GM18499 (cell line): ENCODE results near the gene FOXP1.

Experiments
- ATAC-seq: cut with Tn5 transposase; IDR thresholded peaks from one replicate; pipeline ENCODE4 v1.9.1; 2021; ENCODE audit warnings: moderate number of reproducible peaks; ENCODE audit not compliant: insufficient read depth, unreplicated experiment

FOXP1 gene

DNA sequence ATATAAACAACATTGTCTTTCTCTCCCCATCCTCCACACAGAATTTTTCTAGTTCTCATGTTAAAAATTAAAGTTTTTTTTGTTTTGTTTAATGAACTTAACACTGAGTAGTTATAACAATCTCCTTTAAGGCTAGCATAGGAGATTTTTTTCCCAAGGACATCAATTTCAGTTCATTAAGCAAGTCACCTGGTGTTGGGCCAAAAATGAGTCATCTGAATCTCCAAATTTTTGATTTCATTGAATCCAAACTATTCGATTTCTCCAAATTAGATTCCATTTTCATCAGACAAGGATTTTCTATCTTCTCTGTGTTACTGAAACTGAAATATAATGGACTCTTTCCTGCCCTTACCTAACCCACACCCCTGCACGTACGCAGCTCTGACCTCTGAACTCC is 639.6 kb downstream of the FOXP1 start:
- no peak for ATAC-seq

DNA sequence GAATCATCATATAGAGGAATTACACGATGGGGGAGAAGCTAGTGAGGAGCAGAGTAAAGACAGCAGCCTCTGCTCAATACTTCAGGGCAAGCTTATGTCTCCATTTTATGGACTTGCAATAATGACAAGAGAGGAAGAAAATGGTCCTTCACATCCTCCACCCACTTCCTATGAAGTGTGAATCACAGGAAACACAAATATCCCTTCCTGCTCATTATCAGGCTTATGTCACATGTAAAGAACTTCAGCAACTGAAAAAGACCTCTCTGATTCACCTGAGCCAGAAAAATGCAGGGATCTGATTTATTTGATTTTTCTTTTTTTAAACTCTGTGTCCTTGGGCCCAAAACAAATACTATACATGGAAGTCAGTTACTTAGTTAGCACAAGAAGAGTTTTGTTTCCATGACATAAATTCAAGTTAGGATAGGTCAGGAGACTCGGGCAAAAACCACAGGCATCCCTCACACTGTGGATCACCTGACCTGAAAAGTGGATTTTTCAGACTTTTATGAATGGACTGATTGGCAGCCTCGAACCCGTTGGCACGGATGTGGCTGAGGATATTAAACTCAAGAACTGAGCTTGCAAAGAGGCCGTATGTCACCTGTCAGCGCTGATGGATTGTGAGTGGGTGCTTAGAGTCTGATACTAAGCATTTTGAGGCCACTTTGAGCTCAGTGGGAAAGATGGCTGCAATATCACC is 650.3 kb downstream of the FOXP1 start:
- no peak for ATAC-seq

DNA sequence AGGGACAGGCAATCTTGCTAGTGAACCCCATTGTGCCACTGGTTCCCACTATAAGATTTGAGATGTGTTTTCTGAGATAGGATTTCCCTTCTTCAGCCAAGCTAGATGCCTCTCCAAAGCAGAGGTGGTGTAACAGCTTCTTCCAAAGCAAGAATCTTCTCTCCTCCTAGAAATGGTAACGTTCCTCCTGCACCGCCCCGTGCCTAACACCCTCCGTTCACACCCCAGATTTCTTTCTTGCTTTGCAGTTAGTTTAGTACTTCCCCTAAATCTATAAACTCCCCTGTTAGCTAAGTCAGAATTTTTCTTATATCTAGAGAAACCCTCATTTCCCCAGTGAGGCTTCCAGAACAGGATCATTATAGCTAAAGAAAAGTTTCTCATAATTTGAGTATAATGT is 653.5 kb downstream of the FOXP1 start:
- no peak for ATAC-seq

DNA sequence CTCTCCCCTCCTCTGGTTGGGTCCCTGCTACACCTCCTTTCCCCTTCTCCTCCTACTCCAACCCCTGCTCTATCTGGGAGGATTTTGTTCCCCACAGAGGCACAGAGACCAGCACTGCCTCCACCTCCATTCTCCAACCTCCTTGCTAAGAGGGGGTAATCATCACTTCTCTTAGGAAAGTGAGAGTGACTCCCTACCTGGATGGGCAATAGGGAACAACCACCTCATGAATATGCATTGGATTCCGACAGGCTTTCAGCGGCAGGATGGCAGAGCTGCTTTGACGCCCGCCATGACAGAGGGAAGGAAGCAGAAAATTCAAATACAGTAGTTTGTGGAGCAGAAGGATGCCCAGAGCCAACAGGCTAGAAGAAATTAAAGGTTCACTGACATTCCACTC is 656.3 kb downstream of the FOXP1 start:
- no peak for ATAC-seq

DNA sequence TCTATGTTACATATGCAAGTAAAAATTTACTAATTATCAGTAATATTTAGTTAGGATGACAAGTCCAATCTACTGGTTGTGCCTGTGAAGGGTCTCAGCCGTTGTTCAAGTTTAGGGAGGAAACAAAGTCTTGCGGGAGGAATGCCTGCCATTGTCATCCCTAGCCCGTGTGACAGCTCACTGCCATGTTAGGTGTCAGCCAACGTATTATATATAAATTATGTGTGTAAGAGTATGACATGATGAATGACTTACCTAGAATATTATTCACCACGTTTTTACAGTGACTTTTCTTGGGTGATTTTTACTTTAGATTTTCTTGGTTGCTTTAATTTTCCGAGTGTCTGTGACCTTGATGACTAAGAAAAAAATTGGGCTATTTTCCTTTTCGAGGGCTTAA is 656.7 kb downstream of the FOXP1 start:
- no peak for ATAC-seq

DNA sequence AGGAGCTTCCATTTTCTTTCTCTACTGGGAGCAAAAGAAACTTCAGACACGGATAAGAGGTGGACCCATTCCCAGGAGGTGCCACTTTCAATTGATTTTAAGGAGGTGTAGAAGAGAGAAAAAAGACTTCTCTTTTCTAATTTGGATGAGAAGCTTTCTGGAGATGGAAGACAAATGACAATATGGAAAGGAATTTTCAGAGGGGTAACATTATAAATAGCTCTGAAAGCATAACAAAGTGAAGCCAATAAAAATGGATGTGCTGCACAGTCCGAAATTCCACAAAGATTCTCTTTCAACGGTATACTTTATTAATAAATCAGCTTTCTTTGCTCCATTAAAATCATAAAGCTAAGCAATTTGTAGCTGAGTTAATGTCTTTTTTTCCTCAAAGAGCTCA is 663.9 kb downstream of the FOXP1 start:
- ATAC-seq: no peak

DNA sequence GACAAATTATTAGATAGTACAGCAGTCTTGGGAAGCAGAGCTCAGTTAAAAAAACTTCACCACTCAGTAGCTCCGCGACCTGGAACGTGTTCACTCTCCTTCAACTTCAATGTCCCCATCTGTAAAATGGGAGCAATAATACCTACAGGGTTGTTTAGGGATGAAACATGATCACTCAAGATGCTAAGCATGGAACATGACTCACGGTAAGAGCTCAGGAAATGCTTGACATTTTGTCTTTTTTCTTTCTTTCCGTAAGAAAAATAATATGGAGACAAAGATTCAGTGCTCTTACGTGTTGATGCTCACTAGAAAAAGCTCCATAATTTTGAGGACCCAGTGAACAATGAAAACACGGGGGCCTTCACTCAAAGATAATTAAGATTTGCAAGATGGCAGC is 664.4 kb downstream of the FOXP1 start:
- ATAC-seq: no peak

DNA sequence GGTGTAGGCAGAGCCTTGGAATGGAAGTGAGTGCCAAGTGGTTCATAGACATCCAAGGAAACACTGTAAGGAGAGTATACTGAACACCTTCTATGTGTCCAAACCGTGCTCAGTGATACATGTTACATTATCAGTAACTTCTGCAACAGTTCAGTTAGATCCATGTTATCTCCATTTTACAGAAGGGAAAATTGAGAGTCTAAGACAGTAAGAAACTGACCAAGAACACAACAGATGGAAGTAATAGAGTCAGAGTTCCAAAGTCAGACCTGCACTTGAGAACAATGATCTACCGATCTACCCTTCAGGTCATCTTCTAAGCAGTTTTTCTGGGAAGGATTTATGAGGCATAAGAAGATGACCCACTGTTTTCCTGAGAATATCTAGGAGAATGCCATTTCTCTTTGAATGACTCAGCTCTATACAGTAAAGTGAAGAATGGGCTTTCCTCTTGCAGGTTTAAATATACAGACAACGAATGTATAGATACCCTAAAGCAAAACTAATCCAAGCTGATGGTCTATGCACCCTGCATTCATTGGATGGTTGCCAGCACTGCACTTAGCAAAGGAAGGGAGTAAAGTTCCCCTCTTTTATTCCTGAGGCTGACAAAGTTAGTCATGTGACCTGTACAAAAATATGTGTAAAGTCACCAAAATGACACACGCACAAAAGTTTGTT is 667.0 kb downstream of the FOXP1 start:
- ATAC-seq: no peak

DNA sequence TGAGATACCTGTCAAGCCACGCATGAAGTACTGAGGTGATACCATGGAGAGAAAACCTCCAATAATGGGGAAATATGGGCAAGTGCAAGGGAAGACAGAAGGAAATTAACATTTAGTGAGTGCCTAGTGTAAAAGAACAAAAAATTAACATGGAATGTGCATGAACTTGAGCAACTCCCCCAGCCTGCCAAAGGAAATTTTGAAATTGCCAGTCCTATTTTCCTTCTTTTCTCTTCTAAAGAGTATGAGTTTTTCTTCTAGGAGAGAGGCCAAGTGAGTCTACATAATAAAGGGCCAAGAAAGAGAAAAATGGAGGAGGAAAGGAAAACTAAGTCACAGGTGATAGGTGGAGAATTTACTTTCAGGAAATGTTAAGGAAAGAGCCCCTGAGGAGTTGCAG is 668.7 kb downstream of the FOXP1 start:
- no peak for ATAC-seq

DNA sequence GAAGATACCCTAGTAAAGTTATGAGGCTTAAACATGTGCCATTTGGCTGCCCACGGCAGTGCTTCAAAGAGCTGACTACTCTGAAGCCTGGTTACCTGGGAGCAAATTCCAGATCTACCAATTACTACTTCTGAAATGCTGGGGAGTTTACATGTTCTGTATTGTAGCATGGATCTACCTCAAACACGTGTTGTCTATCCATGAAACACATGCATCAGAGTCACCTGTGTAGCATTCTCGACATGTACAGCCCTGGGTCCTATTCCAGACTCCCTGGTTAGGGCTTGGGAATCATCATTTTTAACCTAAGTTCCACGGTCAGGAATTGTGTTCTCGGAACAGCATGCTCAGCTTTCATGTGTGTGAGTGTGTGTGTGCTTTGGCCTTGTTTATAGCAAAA is 671.8 kb downstream of the FOXP1 start:
- ATAC-seq: no peak

DNA sequence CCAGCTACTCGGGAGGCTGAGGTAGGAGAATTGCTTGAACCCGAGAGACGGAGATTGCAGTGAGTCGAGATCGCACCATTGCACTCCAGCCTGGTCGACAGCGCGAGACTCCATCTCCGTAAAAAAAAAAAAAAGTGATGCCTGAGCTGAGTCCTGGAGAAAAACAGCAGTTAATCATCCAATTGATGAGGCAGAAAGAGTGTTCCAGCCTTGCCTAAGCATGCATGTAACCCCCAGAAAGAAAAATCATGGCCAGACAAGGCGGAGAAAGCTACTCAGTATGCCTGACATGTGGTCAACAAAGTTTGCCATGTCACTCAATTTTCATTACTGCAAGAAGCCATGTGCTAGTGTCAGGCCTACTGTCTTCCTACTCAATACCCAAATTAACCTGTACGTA is 678.0 kb downstream of the FOXP1 start:
- no peak for ATAC-seq
